ENCODE results near the gene CD226.

- no peak for TF ChIP-seq POLR2AphosphoS5 (IDR thresholded peaks at IDR 0.05; ENCODE audit: borderline replicate concordance, low read depth, low read length)
- no peak for TF ChIP-seq FOXP2 (optimal IDR thresholded peaks at IDR 0.05; ENCODE audit: control extremely low read depth, extremely low read length, insufficient read depth)
- TF ChIP-seq EZH2 (IDR thresholded peaks at IDR 0.05) = no peak
Observed at GRCh38 chr18:69814861-69815385, 132.8 kb downstream of the CD226 start.
